ENCODE measurements around the gene PSMC3.

- TF ChIP-seq EP300 (IDR thresholded peaks at IDR 0.05; ENCODE audit: borderline replicate concordance) (no peak), YY1 (IDR thresholded peaks at IDR 0.05; ENCODE audit: low read depth) (no peak), REST (IDR thresholded peaks at IDR 0.05; ENCODE audit: low read depth) (no peak), ZBTB7A (IDR thresholded peaks at IDR 0.05; ENCODE audit: low read depth) (no peak), TAF1 (IDR thresholded peaks at IDR 0.05; ENCODE audit: low read depth) (no peak), CREB1 (IDR thresholded peaks at IDR 0.05; ENCODE audit: low read depth) (no peak), RAD21 (IDR thresholded peaks at IDR 0.05; ENCODE audit: low read depth) (no peak), CEBPB (IDR thresholded peaks at IDR 0.05) (no peak), MAX (IDR thresholded peaks at IDR 0.05) (no peak), USF1 (IDR thresholded peaks at IDR 0.05) (no peak)
Observed at GRCh38 chr11:47378010-47378835, 48.0 kb downstream of the PSMC3 start, which contains the start of gene SPI1.

Measured in Ishikawa (cell line).